Neutrophil (primary cell): ENCODE measurements around the gene MMGT1.

Source experiments
- H3K27ac ChIP-seq: fragments of 200-600 bp; sonication (generic); 2 replicates; pipeline ENCODE4 v1.5.1; 2016; ENCODE audit warnings: mild to moderate bottlenecking, moderate library complexity
- H3K27me3 ChIP-seq: fragments of 200-600 bp; sonication (generic); 2 replicates; pipeline ENCODE4 v1.6.0; 2016; ENCODE audit warnings: mild to moderate bottlenecking
- H3K36me3 ChIP-seq: fragments of 200-600 bp; sonication (generic); 2 replicates; pipeline ENCODE4 v1.5.1; 2017
- H3K4me1 ChIP-seq, 2 experiments: fragments of 200-600 bp in 1 of 2; sonication (generic) in 1 of 2; 1 replicate in 1 of 2; 2 replicates in 1 of 2; pipeline versions ENCODE4 v1.5.1 to v1.6.1; 2013 to 2016; ENCODE audit warnings: low read depth in 1 of 2, low read length in 1 of 2, mild to moderate bottlenecking in 1 of 2, moderate library complexity in 1 of 2; ENCODE audit not compliant: control insufficient read depth in 1 of 2, insufficient read depth in 1 of 2
- H3K4me3 ChIP-seq, 2 experiments: fragments of 200-600 bp in 1 of 2; sonication (generic) in 1 of 2; 1 replicate in 1 of 2; 2 replicates in 1 of 2; pipeline ENCODE4 v1.5.1; 2013 to 2016; ENCODE audit warnings: low read depth in 1 of 2, low read length in 1 of 2, mild to moderate bottlenecking in 1 of 2, moderate library complexity in 1 of 2
- H3K9me3 ChIP-seq: fragments of 200-600 bp; sonication (generic); 2 replicates; pipeline ENCODE4 v1.5.1; 2016
- CTCF ChIP-seq: fragments of 200-600 bp; sonication (generic); IDR thresholded peaks from 2 replicates; pipeline ENCODE4 v1.5.1; 2016; ENCODE audit warnings: antibody characterized with exemption

The MMGT1 gene

GRCh38 chrX:135973548-135974278 is at the start of gene MMGT1:
Gene MMGT1, minus strand, starts transcription at chrX:135973988. Its CDS starts 313 bp downstream, at chrX:135973675.
- no peak for TF ChIP-seq CTCF
- Histone ChIP-seq H3K27me3 (no peaks in the 10 kb centered on the region), H3K4me1 (peaks cover 8 to 20% of the 10 kb centered on the region in 2 experiments), H3K27ac (peak within 1 kb of the TSS; percentile 90), H3K9me3 (no peaks in the 10 kb centered on the region), H3K4me3 (peak within 1 kb of the TSS; percentile 74 to 86), H3K36me3 (no peaks in the 10 kb centered on the region)

GRCh38 chrX:136021903-136022302 is 48.1 kb upstream of the MMGT1 start:
- no peak overlapping the region for H3K27ac ChIP-seq
- no peaks in the 10 kb centered on the region for H3K9me3 ChIP-seq
- H3K4me3 ChIP-seq, result no peak overlapping the region
- H3K4me1 ChIP-seq, result no peaks in the 10 kb centered on the region
- no peak for TF ChIP-seq CTCF
- H3K36me3 ChIP-seq, result peaks cover 43% of the 10 kb centered on the region
- no peaks in the 10 kb centered on the region for H3K27me3 ChIP-seq

GRCh38 chrX:136021160-136021559 is 47.4 kb upstream of the MMGT1 start:
- no peak overlapping the region for H3K4me3 ChIP-seq
- no peaks in the 10 kb centered on the region for H3K4me1 ChIP-seq
- H3K27me3 ChIP-seq, result no peaks in the 10 kb centered on the region
- H3K27ac ChIP-seq, result no peak overlapping the region
- H3K9me3 ChIP-seq, result no peaks in the 10 kb centered on the region
- peaks cover 43% of the 10 kb centered on the region for H3K36me3 ChIP-seq
- no peak for TF ChIP-seq CTCF

- Histone ChIP-seq H3K27ac (no peak overlapping the region), H3K4me1 (no peaks in the 10 kb centered on the region), H3K27me3 (no peaks in the 10 kb centered on the region), H3K9me3 (no peaks in the 10 kb centered on the region), H3K36me3 (peaks cover 41% of the 10 kb centered on the region), H3K4me3 (no peak overlapping the region)
- no peak for TF ChIP-seq CTCF
These were observed 45.4 kb upstream of the MMGT1 start for GRCh38 chrX:136019226-136019625.

- H3K4me1 ChIP-seq, result no peaks in the 10 kb centered on the region
- H3K27me3 ChIP-seq, result no peaks in the 10 kb centered on the region
- no peak overlapping the region for H3K27ac ChIP-seq
- H3K4me3 ChIP-seq, result no peak overlapping the region
- H3K9me3 ChIP-seq, result no peaks in the 10 kb centered on the region
- H3K36me3 ChIP-seq, result peaks cover 47% of the 10 kb centered on the region
- no peak for TF ChIP-seq CTCF
These were observed 43.1 kb upstream of the MMGT1 start for GRCh38 chrX:136016881-136017280.
